HG03378 (cell line): ENCODE results near the gene SERAC1.
"Not testable (repeated sequence)": the region's sequence is repeated elsewhere in the genome, so short reads cannot be mapped to it uniquely, and the experiment has no call there.

Experiments used
- ATAC-seq: cut with Tn5 transposase; IDR thresholded peaks from one replicate; pipeline ENCODE4 v1.9.1; 2021; ENCODE audit warnings: mild to moderate bottlenecking, moderate library complexity; ENCODE audit not compliant: unreplicated experiment

The SERAC1 gene

DNA sequence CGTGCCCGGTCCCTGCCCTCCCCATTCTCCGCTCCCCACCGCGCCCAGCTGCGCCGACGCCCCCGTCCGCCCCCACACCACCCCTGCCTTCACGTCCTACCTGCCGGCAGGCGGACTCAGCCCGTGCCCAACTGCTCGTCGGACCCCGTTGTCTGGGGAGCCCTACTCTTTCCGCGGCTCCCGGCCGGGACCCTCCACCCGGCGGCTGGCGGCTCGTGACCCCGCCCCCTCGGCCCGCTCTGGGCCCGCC lies at the start of gene SERAC1:
TSS of gene SERAC1 (minus strand) at position 223 of the 250 bp plus-strand sequence. CDS start 9,899 bp downstream, outside the sequence.
- ATAC-seq, result no peak

- peak; percentile 93 for ATAC-seq
Observed at GRCh38 chr6:158213925-158214674, 46.0 kb upstream of the SERAC1 start.

GRCh38 chr6:158211273-158212055 lies 43.4 kb upstream of the SERAC1 start:
- ATAC-seq, result no peak

DNA sequence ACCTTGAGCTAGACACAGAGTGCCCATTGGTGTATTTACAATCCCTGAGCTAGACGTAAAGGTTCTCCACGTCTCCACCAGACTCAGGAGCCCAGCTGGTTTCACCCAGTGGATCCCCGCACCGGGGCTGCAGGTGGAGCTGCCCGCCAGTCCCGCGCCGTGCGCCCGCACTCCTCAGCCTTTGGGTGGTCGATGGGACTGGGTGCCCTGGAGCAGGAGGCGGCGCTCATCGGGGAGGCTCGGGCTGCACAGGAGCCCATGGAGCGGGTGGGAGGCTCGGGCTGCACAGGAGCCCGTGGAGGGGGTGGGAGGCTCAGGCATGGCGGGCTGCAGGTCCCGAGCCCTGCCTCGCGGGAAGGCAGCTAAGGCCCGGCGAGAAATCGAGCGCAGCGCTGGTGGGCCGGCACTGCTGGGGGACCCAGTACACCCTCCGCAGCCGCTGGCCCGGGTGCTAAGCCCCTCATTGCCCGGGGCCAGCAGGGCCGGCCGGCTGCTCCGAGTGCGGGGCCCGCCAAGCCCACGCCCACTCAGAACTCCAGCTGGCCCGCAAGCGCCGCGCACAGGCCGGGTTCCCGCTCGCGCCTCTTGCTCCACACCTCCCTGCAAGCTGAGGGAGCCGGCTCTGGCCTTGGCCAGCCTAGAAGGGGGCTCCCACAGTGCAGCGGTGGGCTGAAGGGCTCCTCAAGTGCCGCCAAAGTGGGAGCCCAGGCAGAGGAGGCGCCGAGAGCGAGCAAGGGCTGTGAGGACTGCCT lies 41.7 kb upstream of the SERAC1 start:
- ATAC-seq, result not testable (repeated sequence)

GRCh38 chr6:158208226-158209030 lies 40.4 kb upstream of the SERAC1 start:
- ATAC-seq, result not testable (repeated sequence)

- peak; percentile 98 for ATAC-seq
Observed at GRCh38 chr6:158207422-158207788, 39.3 kb upstream of the SERAC1 start.

- peak; percentile 39 for ATAC-seq
Observed at GRCh38 chr6:158206740-158207421, 38.8 kb upstream of the SERAC1 start.

DNA sequence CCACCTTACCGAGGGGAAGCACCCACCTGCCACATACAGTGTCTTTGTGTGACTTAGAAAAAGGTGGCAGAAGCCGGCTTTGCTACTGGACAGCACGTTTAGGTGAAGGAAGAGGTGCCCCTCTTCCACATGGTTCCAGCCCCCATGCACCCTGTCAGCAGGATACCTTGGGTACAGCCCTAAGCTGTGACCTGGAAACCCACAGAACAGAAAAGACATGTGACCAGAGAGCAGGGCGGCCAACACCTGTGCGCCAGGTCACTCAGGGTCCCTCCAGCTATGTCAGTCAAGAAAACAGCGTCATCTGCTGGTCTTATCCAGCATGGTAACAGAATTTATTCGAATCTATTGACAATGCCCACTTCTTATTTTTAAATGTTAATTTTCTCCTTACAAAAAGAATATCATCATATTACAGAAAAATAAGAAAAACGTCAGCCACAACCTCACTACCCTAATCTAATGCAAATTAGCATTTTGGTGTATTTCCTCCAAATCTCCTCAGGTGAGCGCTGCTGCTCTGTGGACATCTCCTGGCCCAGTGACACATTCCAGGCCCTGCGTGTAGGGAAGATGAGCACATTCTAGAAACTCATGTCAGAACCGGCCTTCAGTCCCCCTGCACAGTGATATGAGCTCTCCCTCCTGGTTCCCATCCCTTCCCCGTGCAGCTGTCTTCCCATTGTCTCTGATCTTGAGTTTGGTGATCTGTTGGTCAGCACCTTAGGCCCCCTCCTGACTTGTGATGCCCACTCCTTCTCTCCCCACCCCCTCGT lies 37.3 kb upstream of the SERAC1 start:
- no peak for ATAC-seq

DNA sequence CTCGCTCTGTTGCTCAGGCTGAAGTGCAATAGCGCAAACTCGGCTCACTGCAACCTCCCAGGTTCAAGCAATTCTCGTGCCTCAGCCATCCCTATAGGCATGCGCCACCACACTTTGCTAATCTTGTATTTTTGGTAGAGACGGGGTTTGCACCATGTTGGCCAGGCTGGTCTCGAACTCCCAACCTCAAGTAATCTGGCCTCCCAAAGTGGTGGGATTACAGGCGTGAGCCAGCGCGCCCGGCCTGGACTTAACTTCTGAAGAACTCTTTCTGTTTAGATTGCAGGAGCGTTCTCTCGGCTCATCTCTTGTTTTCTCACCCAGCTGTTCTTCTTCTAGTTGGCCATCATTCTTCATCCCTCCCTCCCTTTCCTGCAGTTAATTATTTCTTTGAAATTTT lies 30.4 kb upstream of the SERAC1 start:
- ATAC-seq, result no peak

DNA sequence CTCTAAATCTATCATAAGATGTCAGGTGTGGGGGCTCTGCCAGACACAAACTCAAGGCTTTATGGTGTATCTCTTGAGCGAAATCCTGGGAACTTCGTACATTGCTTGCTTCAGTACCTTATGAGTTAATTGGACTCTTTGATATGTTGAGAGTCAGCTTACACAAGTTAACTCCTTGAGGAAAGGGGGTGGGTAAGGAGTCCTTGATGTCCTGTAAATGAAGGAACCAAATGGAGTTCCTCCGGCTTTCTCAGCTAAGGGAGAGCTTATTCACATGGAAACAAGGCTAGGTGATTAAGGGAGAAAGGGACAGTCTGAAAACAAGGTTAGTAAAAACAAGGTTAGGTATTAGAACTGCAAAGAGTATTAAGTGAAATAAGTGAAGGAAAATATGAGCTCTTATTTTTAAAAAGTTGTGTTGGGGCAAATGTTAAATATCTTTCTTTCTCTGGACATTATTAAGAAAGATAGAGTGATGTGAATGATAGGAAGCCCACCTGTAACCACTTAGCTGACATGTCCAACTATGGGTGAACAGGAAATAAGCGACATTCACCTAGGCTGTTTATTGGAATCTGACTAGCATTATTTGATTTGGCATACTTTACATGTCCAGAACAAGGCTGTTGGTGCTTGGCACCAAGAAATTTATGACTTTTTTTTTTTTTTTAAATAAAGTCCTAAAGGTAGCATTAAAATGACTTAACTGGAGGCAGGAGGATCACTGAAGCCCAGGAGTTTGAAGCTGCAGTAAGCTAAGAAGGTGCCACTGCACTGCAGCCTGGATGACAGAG lies 26.6 kb upstream of the SERAC1 start:
- no peak for ATAC-seq

DNA sequence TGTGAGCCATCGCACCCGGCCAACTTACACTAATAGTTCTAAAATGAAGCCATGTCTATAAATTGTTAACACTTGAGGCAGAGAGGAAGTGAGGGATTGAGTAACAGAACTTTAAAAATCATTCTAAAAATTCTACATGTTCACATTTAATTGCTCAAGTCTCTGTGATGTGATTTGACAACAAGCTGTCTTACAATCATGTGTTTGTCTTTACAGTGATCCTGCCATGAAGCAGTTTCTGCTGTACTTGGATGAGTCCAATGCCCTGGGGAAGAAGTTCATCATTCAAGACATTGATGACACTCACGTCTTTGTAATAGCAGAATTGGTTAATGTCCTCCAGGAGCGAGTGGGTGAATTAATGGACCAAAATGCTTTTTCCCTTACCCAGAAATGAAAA lies 23.7 kb upstream of the SERAC1 start:
- ATAC-seq, result no peak

- ATAC-seq, result no peak
Observed at GRCh38 chr6:158191032-158191431, 23.0 kb upstream of the SERAC1 start.

DNA sequence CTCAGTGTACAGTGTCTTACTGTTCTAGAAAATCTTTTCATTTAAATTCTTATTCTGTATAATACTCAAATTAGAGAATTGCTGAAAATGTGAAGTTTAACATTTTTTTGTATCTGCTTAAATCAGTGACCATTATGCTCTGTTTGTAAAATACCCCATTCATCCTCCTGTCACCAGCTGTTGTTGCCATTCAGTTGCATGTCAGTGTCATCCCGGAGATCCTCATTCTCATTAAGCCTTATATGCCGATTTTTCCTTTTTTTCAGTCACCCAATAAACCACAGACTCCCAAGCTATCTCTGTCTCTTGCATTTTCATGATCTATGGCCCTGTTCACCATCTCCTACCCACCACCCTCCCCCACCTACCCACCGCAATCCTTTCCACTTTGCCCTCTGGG lies 20.5 kb upstream of the SERAC1 start:
- no peak for ATAC-seq

- ATAC-seq, result no peak
Observed at GRCh38 chr6:158185729-158186456, 17.8 kb upstream of the SERAC1 start.

DNA sequence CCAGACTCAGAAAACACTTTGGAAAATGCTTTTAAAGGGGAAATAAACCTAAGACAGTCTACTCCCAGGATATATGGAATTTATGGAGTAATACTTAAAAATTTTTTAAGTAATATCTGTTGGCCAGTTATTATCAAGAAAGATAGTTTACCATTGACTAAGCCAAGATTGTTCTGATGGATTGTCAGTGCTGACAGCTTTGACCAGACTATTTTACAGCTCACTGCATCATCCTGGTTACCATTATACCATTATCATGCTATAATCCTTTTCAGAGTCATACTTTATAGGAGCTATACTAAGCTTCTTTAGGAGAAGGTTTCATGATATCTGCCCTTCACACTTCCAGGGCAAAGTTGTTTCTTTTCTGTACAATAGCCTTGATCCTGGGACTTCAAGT lies 16.5 kb upstream of the SERAC1 start:
- ATAC-seq, result no peak

DNA sequence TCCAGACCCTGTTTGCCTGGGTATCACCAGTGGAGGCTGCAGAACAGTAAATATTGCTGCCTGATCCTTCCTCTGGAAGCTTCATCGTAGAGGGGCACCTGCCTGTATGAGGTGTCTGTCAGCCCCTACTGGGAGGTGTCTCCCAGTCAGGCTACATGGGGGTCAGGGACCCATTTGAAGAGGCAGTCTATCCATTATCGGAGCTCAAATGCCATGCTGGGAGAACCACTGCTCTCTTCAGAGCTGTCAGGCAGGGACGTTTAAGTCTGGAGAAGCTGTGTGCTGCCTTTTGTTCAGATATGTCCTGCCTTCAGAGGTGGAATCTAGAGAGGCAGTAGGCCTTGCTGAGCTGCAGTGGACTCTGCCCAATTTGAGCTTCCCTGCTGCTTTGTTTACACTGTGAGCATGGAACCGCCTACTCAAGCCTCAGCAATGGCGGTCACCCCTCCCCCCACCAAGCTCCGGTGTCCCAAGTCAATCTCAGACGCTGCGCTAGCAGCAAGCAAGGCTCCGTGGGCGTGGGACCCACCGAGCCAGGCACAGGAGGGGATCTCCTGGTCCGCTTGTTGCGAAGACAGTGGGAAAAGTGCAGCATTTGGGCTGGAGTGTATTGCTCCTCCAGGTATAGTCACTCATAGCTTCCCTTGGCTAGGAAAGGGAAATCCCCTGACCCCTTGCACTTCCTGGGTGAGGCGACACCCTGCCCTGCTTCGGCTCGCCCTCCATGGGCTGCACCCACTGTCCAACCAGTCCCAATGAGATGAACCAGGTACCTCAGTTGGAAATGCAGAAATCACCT lies 15.3 kb upstream of the SERAC1 start:
- not testable (repeated sequence) for ATAC-seq

GRCh38 chr6:158177712-158178111 lies 9.7 kb upstream of the SERAC1 start:
- not testable (repeated sequence) for ATAC-seq
